Measurements from ENCODE around the gene PPAT.

Gene PPAT

DNA sequence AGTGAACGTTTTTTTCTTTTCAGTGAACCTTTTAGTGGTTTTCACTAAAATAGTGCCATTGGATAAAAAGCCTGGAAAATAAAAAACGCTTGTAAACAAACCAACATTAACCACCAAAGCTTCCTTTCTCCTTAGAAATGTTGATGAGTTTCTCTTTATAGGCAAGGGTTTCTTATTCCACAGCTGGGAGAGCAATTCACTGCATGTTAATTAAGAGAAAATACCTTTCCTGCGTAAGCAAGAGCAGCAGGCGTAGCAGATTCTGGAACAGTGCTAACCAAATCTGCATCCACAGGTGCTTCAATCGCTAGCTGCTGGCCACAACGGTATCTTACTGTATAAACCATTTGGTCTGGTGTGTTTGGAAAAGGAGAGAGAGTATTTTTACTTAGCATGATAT is 34.9 kb downstream of the PPAT start:
- TF ChIP-seq TCF12 (IDR thresholded peaks at IDR 0.05; ENCODE audit: low read depth) (no peak), NFIC (IDR thresholded peaks at IDR 0.05) (no peak), CREB1 (IDR thresholded peaks at IDR 0.05; ENCODE audit: low read depth) (no peak), RAD21 (IDR thresholded peaks at IDR 0.05; ENCODE audit: low read depth) (no peak), REST (IDR thresholded peaks at IDR 0.05; ENCODE audit: low read depth) (no peak), EP300 (IDR thresholded peaks at IDR 0.05; ENCODE audit: borderline replicate concordance) (no peak), YY1 (IDR thresholded peaks at IDR 0.05; ENCODE audit: low read depth) (no peak), EGR1 (IDR thresholded peaks at IDR 0.05) (no peak), CEBPB (IDR thresholded peaks at IDR 0.05) (no peak), USF1 (IDR thresholded peaks at IDR 0.05) (no peak), MAX (IDR thresholded peaks at IDR 0.05) (no peak), FOXM1 (IDR thresholded peaks at IDR 0.05; ENCODE audit: borderline replicate concordance, low read depth) (no peak), TEAD4 (IDR thresholded peaks at IDR 0.05) (no peak), TAF1 (IDR thresholded peaks at IDR 0.05; ENCODE audit: low read depth) (no peak), ZBTB7A (IDR thresholded peaks at IDR 0.05; ENCODE audit: low read depth) (no peak)

GRCh38 chr4:56391270-56391669 is 44.1 kb downstream of the PPAT start:
- TF ChIP-seq ZBTB7A (IDR thresholded peaks at IDR 0.05; ENCODE audit: low read depth) (no peak), RAD21 (IDR thresholded peaks at IDR 0.05; ENCODE audit: low read depth) (no peak), MAX (IDR thresholded peaks at IDR 0.05) (no peak), REST (IDR thresholded peaks at IDR 0.05; ENCODE audit: low read depth) (no peak), TAF1 (IDR thresholded peaks at IDR 0.05; ENCODE audit: low read depth) (no peak), TEAD4 (IDR thresholded peaks at IDR 0.05) (no peak), YY1 (IDR thresholded peaks at IDR 0.05; ENCODE audit: low read depth) (no peak), TCF12 (IDR thresholded peaks at IDR 0.05; ENCODE audit: low read depth) (no peak), EGR1 (IDR thresholded peaks at IDR 0.05) (no peak), FOXM1 (IDR thresholded peaks at IDR 0.05; ENCODE audit: borderline replicate concordance, low read depth) (no peak), USF1 (IDR thresholded peaks at IDR 0.05) (no peak), EP300 (IDR thresholded peaks at IDR 0.05; ENCODE audit: borderline replicate concordance) (no peak)

- TF ChIP-seq CREB1 (IDR thresholded peaks at IDR 0.05; ENCODE audit: low read depth) (no peak), TCF12 (IDR thresholded peaks at IDR 0.05; ENCODE audit: low read depth) (no peak), CEBPB (IDR thresholded peaks at IDR 0.05) (no peak), USF1 (IDR thresholded peaks at IDR 0.05) (no peak), EGR1 (IDR thresholded peaks at IDR 0.05) (no peak), NFIC (IDR thresholded peaks at IDR 0.05) (no peak), RAD21 (IDR thresholded peaks at IDR 0.05; ENCODE audit: low read depth) (no peak), ZBTB7A (IDR thresholded peaks at IDR 0.05; ENCODE audit: low read depth) (no peak), EP300 (IDR thresholded peaks at IDR 0.05; ENCODE audit: borderline replicate concordance) (no peak), TEAD4 (IDR thresholded peaks at IDR 0.05) (no peak), MAX (IDR thresholded peaks at IDR 0.05) (no peak), TAF1 (IDR thresholded peaks at IDR 0.05; ENCODE audit: low read depth) (no peak), FOXM1 (IDR thresholded peaks at IDR 0.05; ENCODE audit: borderline replicate concordance, low read depth) (no peak), YY1 (IDR thresholded peaks at IDR 0.05; ENCODE audit: low read depth) (no peak), REST (IDR thresholded peaks at IDR 0.05; ENCODE audit: low read depth) (no peak)
Observed at GRCh38 chr4:56389558-56389957, 45.9 kb downstream of the PPAT start.

DNA sequence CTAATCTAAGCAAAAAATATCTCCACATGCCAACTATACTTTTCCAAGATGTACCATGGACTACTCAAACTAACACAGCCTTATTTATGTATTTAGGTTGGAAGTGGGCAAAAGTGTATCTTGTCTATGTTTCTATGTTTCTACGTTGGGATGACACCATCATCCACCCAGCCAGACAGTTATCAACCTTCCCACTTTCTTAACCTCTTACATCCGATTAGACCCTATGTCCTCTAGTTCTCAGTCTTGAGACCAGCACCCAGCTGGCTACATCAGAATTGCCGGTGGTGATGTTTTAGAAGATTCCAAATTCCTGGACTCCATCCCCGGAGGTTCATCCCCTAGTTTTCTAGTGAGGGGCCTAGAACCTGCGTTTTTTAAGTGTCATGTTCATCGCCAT is 47.1 kb downstream of the PPAT start:
- TF ChIP-seq RAD21 (IDR thresholded peaks at IDR 0.05; ENCODE audit: low read depth) (no peak), TAF1 (IDR thresholded peaks at IDR 0.05; ENCODE audit: low read depth) (no peak), NFIC (IDR thresholded peaks at IDR 0.05) (no peak), ZBTB7A (IDR thresholded peaks at IDR 0.05; ENCODE audit: low read depth) (no peak), TEAD4 (IDR thresholded peaks at IDR 0.05) (no peak), YY1 (IDR thresholded peaks at IDR 0.05; ENCODE audit: low read depth) (no peak), CEBPB (IDR thresholded peaks at IDR 0.05) (no peak)
